GM23338 (cell line): ENCODE data around the gene MAP2K5. TPM values are rescaled to one million over a fixed set of nuclear protein-coding genes. Genes with fewer than 3 reads are reported as not detected.

ENCODE experiments used
- ATAC-seq: fragments of 200-7000 bp; cut with Tn5 transposase; 3 replicates; pipeline ENCODE4 v1.9.1; 2020
- DNase-seq: peaks from one replicate; pipeline ENCODE4 v3.0.0-alpha.2; 2015; ENCODE audit warnings: low spot score
- H2AFZ ChIP-seq: fragments of 200-600 bp; sonication (generic); 2 replicates; pipeline ENCODE4 v1.8.0; 2016; ENCODE audit warnings: antibody characterized with exemption, mild to moderate bottlenecking, moderate library complexity
- H3F3A ChIP-seq: fragments of 200-600 bp; sonication (generic); replicated peaks from 2 replicates; pipeline ENCODE4 v1.8.0; 2017; ENCODE audit warnings: antibody characterized with exemption, mixed run types, low read depth
- H3K27ac ChIP-seq: fragments of 200-600 bp; sonication (generic); 2 replicates; pipeline ENCODE4 v1.6.1; 2016; ENCODE audit warnings: low read depth
- H3K27me3 ChIP-seq: fragments of 200-600 bp; sonication (generic); 2 replicates; pipeline ENCODE4 v1.8.0; 2016; ENCODE audit warnings: mild to moderate bottlenecking, mixed run types, moderate library complexity; ENCODE audit not compliant: insufficient read depth
- H3K36me3 ChIP-seq: fragments of 200-600 bp; sonication (generic); 2 replicates; pipeline ENCODE4 v1.8.0; 2016; ENCODE audit warnings: mild to moderate bottlenecking; ENCODE audit not compliant: insufficient read depth
- H3K4me1 ChIP-seq: fragments of 200-600 bp; sonication (generic); 2 replicates; pipeline ENCODE4 v1.8.0; 2016; ENCODE audit warnings: mild to moderate bottlenecking, moderate library complexity; ENCODE audit not compliant: insufficient read depth
- H3K4me2 ChIP-seq: fragments of 200-600 bp; sonication (generic); 2 replicates; pipeline ENCODE4 v1.7.1; 2017; ENCODE audit warnings: mixed run types
- H3K4me3 ChIP-seq: fragments of 200-600 bp; sonication (generic); 2 replicates; pipeline ENCODE4 v1.6.1; 2016; ENCODE audit warnings: mixed run types
- H3K79me2 ChIP-seq: fragments of 200-600 bp; sonication (generic); replicated peaks from 2 replicates; pipeline ENCODE4 v1.8.0; 2017; ENCODE audit warnings: mild to moderate bottlenecking; ENCODE audit not compliant: insufficient read depth
- H3K9me2 ChIP-seq: fragments of 200-600 bp; sonication (generic); 2 replicates; pipeline ENCODE4 v1.8.0; 2017; ENCODE audit not compliant: insufficient read depth
- H4K20me1 ChIP-seq: fragments of 200-600 bp; sonication (generic); replicated peaks from 2 replicates; pipeline ENCODE4 v1.8.0; 2017; ENCODE audit warnings: mild to moderate bottlenecking; ENCODE audit not compliant: insufficient read depth
- H3K27ac Mint-ChIP-seq: 2 replicates; pipeline ENCODE4 v1.8.0; 2020; ENCODE audit warnings: inconsistent platforms, mild to moderate bottlenecking, moderate library complexity, mixed read lengths
- H3K27me3 Mint-ChIP-seq: 3 replicates; pipeline ENCODE4 v1.8.0; 2022; ENCODE audit warnings: low read depth, mild to moderate bottlenecking, moderate library complexity, mixed read lengths, inconsistent platforms; ENCODE audit not compliant: insufficient read depth, poor library complexity
- H3K36me3 Mint-ChIP-seq: 3 replicates; pipeline ENCODE4 v1.8.0; 2021; ENCODE audit warnings: low read depth, mild to moderate bottlenecking, inconsistent platforms, moderate library complexity, mixed read lengths
- H3K4me1 Mint-ChIP-seq: 3 replicates; pipeline ENCODE4 v1.8.0; 2020; ENCODE audit warnings: mild to moderate bottlenecking, inconsistent platforms, mixed read lengths
- H3K4me3 Mint-ChIP-seq: 3 replicates; pipeline ENCODE4 v1.8.0; 2021; ENCODE audit warnings: moderate library complexity, mild to moderate bottlenecking, inconsistent platforms, mixed read lengths
- H3K9me3 Mint-ChIP-seq: 3 replicates; pipeline ENCODE4 v1.8.0; 2020; ENCODE audit warnings: moderate library complexity, mild to moderate bottlenecking, inconsistent platforms, mixed read lengths
- CREB1 ChIP-seq: fragments of 250-450 bp; sonication (Bioruptor Pico); IDR thresholded peaks from 2 replicates; pipeline ENCODE4 v1.5.0; 2020; ENCODE audit warnings: low read depth, mild to moderate bottlenecking, moderate library complexity
- EZH2phosphoT487 ChIP-seq: fragments of 200-600 bp; sonication (generic); IDR thresholded peaks from one replicate; pipeline ENCODE4 v1.8.1; 2018; ENCODE audit warnings: antibody characterized with exemption; ENCODE audit not compliant: unreplicated experiment
- JUNB ChIP-seq: IDR thresholded peaks from one replicate; pipeline ENCODE4 v1.6.1; 2016; ENCODE audit warnings: antibody characterized with exemption; ENCODE audit not compliant: unreplicated experiment
- NANOG ChIP-seq: IDR thresholded peaks from 2 replicates; pipeline ENCODE4 v1.6.1; 2016; ENCODE audit warnings: antibody characterized with exemption, borderline replicate concordance
- REST ChIP-seq: IDR thresholded peaks from one replicate; pipeline ENCODE4 v1.6.1; 2018; ENCODE audit warnings: antibody characterized with exemption; ENCODE audit not compliant: unreplicated experiment
- STAT1 ChIP-seq: IDR thresholded peaks from one replicate; pipeline ENCODE4 v1.6.1; 2016; ENCODE audit warnings: antibody characterized with exemption; ENCODE audit not compliant: unreplicated experiment
- ZNF331 ChIP-seq: fragments of 250-450 bp; sonication (Bioruptor Pico); IDR thresholded peaks from 2 replicates; pipeline ENCODE4 v1.5.0; 2020; ENCODE audit warnings: low read depth, mild to moderate bottlenecking, moderate library complexity
- polyA plus RNA-seq: library from polyadenylated mRNA; unstranded; fragments of >200 nt; fragmentation: Nextera tagmentation; extraction: Ambion mirVana; gene quantifications from 2 replicates; pipeline ENCODE4 v1.2.1, GENCODE V29; 2016
- total RNA-seq: library from RNA; depleted of rRNA; stranded (reverse); fragments of >200 nt; shearing (Covaris generic); gene quantifications from 2 replicates; pipeline ENCODE4 v1.2.3, GENCODE V29; 2014
- TF ChIP-seq, protein P1 (sequence below), 2 experiments: fragments of 200-600 bp in 1 of 2; sonication (generic) in 1 of 2; conservative IDR thresholded peaks; 2 replicates each; pipeline versions ENCODE4 v1.5.1 to v1.6.1; 2016 to 2017; ENCODE audit warnings: antibody characterized with exemption in 2 of 2, low read depth in 2 of 2, mild to moderate bottlenecking in 2 of 2, moderate library complexity in 1 of 2
- TF ChIP-seq, protein P2 (sequence below): fragments of 250-450 bp; sonication (Bioruptor Pico); IDR thresholded peaks from 2 replicates; pipeline ENCODE4 v1.5.0; 2020; ENCODE audit warnings: mild to moderate bottlenecking, moderate library complexity

Gene MAP2K5
- total and polyA plus RNA-seq, 2 experiments from 2014 or later, result 6.5 to 13.6 TPM

GRCh38 chr15:67504056-67504455 lies 38.4 kb upstream of the MAP2K5 start:
- DNase-seq (no peak), ATAC-seq (no peak)
- TF ChIP-seq EZH2phosphoT487 (no peak), STAT1 (no peak), NANOG (no peak), ZNF331 (CRISPR knock-in tag) (no peak)
- H3K27me3 Mint-ChIP-seq, result no peaks in the 10 kb centered on the region
- H3K27ac ChIP-seq, result no peak overlapping the region
- H3K9me2 ChIP-seq, result no peaks in the 10 kb centered on the region
- H3K36me3 ChIP-seq, result no peaks in the 10 kb centered on the region
- H4K20me1 ChIP-seq, result no peaks in the 10 kb centered on the region; the same call in 1 of the 2 replicates
- H3K27me3 ChIP-seq, result no peaks in the 10 kb centered on the region
- H3K4me2 ChIP-seq, result no peak overlapping the region
- H3K9me3 Mint-ChIP-seq, result no peaks in the 10 kb centered on the region
- H2AFZ ChIP-seq, result no peak overlapping the region
- no peak overlapping the region for H3K4me3 Mint-ChIP-seq
- H3K4me1 Mint-ChIP-seq, result peaks cover 22% of the 10 kb centered on the region
- H3K4me3 ChIP-seq, result no peak overlapping the region
- peaks cover 17% of the 10 kb centered on the region; the same call in 1 of the 2 replicates for H3K4me1 ChIP-seq
- H3K27ac Mint-ChIP-seq, result no peak overlapping the region
- H3K79me2 ChIP-seq, result no peaks in the 10 kb centered on the region
- H3K36me3 Mint-ChIP-seq, result no peaks in the 10 kb centered on the region
- H3F3A ChIP-seq, result no peaks in the 10 kb centered on the region

GRCh38 chr15:67504796-67505195 lies 37.7 kb upstream of the MAP2K5 start:
- H4K20me1 ChIP-seq, result no peaks in the 10 kb centered on the region; the same call in 1 of the 2 replicates
- no peaks in the 10 kb centered on the region for H3K9me2 ChIP-seq
- Mint-ChIP-seq H3K27me3 (no peaks in the 10 kb centered on the region), H3K4me3 (no peak overlapping the region), H3K9me3 (no peaks in the 10 kb centered on the region), H3K36me3 (no peaks in the 10 kb centered on the region), H3K4me1 (peaks cover 22% of the 10 kb centered on the region), H3K27ac (no peak overlapping the region)
- H3K79me2 ChIP-seq, result no peaks in the 10 kb centered on the region
- peaks cover 17% of the 10 kb centered on the region; the same call in 1 of the 2 replicates for H3K4me1 ChIP-seq
- ATAC-seq (no peak), DNase-seq (no peak)
- H3K27me3 ChIP-seq, result no peaks in the 10 kb centered on the region
- no peaks in the 10 kb centered on the region for H3F3A ChIP-seq
- no peaks in the 10 kb centered on the region for H3K36me3 ChIP-seq
- no peak overlapping the region for H3K27ac ChIP-seq
- TF ChIP-seq, protein P1, sequence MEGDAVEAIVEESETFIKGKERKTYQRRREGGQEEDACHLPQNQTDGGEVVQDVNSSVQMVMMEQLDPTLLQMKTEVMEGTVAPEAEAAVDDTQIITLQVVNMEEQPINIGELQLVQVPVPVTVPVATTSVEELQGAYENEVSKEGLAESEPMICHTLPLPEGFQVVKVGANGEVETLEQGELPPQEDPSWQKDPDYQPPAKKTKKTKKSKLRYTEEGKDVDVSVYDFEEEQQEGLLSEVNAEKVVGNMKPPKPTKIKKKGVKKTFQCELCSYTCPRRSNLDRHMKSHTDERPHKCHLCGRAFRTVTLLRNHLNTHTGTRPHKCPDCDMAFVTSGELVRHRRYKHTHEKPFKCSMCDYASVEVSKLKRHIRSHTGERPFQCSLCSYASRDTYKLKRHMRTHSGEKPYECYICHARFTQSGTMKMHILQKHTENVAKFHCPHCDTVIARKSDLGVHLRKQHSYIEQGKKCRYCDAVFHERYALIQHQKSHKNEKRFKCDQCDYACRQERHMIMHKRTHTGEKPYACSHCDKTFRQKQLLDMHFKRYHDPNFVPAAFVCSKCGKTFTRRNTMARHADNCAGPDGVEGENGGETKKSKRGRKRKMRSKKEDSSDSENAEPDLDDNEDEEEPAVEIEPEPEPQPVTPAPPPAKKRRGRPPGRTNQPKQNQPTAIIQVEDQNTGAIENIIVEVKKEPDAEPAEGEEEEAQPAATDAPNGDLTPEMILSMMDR (conservative IDR thresholded peaks at IDR 0.05; ENCODE audit: low read depth in 2 of 2), result no peak
- TF ChIP-seq EZH2phosphoT487, result no peak
- TF ChIP-seq JUNB, result no peak
- TF ChIP-seq, protein P2, sequence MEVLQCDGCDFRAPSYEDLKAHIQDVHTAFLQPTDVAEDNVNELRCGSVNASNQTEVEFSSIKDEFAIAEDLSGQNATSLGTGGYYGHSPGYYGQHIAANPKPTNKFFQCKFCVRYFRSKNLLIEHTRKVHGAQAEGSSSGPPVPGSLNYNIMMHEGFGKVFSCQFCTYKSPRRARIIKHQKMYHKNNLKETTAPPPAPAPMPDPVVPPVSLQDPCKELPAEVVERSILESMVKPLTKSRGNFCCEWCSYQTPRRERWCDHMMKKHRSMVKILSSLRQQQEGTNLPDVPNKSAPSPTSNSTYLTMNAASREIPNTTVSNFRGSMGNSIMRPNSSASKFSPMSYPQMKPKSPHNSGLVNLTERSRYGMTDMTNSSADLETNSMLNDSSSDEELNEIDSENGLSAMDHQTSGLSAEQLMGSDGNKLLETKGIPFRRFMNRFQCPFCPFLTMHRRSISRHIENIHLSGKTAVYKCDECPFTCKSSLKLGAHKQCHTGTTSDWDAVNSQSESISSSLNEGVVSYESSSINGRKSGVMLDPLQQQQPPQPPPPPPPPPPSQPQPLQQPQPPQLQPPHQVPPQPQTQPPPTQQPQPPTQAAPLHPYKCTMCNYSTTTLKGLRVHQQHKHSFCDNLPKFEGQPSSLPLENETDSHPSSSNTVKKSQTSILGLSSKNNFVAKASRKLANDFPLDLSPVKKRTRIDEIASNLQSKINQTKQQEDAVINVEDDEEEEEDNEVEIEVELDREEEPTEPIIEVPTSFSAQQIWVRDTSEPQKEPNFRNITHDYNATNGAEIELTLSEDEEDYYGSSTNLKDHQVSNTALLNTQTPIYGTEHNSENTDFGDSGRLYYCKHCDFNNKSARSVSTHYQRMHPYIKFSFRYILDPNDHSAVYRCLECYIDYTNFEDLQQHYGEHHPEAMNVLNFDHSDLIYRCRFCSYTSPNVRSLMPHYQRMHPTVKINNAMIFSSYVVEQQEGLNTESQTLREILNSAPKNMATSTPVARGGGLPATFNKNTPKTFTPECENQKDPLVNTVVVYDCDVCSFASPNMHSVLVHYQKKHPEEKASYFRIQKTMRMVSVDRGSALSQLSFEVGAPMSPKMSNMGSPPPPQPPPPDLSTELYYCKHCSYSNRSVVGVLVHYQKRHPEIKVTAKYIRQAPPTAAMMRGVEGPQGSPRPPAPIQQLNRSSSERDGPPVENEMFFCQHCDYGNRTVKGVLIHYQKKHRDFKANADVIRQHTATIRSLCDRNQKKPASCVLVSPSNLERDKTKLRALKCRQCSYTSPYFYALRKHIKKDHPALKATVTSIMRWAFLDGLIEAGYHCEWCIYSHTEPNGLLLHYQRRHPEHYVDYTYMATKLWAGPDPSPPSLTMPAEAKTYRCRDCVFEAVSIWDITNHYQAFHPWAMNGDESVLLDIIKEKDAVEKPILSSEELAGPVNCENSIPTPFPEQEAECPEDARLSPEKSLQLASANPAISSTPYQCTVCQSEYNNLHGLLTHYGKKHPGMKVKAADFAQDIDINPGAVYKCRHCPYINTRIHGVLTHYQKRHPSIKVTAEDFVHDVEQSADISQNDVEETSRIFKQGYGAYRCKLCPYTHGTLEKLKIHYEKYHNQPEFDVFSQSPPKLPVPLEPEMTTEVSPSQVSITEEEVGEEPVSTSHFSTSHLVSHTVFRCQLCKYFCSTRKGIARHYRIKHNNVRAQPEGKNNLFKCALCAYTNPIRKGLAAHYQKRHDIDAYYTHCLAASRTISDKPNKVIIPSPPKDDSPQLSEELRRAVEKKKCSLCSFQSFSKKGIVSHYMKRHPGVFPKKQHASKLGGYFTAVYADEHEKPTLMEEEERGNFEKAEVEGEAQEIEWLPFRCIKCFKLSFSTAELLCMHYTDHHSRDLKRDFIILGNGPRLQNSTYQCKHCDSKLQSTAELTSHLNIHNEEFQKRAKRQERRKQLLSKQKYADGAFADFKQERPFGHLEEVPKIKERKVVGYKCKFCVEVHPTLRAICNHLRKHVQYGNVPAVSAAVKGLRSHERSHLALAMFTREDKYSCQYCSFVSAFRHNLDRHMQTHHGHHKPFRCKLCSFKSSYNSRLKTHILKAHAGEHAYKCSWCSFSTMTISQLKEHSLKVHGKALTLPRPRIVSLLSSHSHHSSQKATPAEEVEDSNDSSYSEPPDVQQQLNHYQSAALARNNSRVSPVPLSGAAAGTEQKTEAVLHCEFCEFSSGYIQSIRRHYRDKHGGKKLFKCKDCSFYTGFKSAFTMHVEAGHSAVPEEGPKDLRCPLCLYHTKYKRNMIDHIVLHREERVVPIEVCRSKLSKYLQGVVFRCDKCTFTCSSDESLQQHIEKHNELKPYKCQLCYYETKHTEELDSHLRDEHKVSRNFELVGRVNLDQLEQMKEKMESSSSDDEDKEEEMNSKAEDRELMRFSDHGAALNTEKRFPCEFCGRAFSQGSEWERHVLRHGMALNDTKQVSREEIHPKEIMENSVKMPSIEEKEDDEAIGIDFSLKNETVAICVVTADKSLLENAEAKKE, result no peak
- TF ChIP-seq ZNF331 (CRISPR knock-in tag), result no peak
- TF ChIP-seq CREB1 (CRISPR knock-in tag), result no peak
- no peak for TF ChIP-seq STAT1
- no peak for TF ChIP-seq REST
- H3K4me3 ChIP-seq, result no peak overlapping the region
- no peak overlapping the region for H3K4me2 ChIP-seq
- no peak overlapping the region for H2AFZ ChIP-seq
